T1000 (cell line): ENCODE data around the gene ZNF469.
"Not testable (repeated sequence)": the region's sequence is repeated elsewhere in the genome, so short reads cannot be mapped to it uniquely, and the experiment has no call there.

ENCODE experiments used
- DNase-seq: peaks from one replicate; lab custom pipeline; 2025; ENCODE audit warnings: mixed read lengths; lab: John Stamatoyannopoulos, UW

The ZNF469 gene

DNA sequence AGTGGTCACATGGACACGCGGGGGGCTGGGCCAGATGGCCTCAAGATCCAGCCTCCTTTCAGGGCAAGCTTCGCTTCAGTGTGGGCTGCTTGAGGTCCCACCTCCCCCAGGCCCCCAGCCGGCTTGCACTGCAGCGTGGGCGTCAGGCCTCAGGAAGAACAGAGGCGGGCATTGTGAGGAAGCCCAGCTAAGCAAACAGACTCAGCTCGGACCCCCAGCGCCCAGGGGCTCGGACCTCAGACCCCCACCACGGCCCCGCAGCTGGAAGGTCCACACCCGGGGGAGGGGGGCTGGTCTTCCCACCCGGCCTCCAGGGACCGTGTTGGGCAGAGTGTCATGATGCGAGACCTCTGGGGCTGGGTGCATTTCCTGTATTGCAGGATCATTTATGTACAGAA lies 24.7 kb upstream of the ZNF469 start:
- no peak for DNase-seq

DNA sequence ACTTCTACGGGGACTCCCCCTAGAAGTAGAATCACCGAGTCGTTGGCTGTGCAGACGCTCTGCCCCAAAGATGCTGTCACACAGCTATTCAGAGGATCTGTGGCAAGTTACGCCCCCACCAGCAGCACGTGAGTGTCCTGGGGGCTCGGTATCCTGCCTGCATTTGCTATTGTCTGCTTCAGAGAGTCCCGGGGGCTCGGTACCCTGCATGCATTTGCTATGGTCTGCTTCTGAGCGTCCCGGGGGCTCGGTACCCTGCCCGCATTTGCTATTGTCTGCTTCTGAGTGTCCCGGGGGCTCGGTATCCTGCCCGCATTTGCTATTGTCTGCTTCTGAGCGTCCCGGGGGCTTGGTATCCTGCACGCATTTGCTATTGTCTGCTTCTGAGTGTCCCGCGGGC lies 23.8 kb upstream of the ZNF469 start:
- no peak for DNase-seq

DNA sequence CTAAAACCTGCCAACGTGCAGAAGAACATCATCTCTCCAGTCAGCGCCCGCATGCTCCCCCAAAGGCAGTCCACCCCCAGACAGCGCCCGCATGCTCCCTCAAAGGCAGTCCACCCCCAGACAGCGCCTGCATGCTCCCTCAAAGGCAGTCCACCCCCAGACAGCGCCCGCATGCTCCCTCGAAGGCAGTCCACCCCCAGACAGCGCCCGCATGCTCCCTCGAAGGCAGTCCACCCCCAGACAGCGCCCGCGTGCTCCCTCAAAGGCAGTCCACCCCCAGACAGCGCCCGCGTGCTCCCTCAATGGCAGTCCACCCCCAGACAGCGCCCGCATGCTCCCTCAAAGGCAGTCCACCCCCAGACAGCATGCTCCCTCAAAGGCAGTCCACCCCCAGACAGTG lies 22.4 kb upstream of the ZNF469 start:
- DNase-seq, result not testable (repeated sequence)

DNA sequence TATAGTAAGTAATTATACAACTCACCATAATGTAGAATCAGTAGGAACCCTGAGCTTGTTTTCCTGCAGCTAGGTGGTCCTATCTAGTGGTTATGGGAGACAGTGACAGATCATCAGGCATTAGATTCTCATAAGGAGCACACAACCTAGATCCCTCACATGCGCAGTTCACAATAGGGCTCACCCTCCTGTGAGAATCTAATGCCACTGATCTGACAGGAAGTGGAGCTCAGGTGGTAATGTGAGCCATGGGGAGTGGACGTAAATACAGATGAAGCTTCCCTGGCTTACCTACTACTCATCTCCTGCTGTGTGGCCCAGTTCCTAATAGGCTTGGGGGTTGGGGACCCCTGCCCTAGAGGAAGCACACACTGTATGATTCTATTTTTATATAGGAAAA lies 21.8 kb upstream of the ZNF469 start:
- no peak for DNase-seq

DNA sequence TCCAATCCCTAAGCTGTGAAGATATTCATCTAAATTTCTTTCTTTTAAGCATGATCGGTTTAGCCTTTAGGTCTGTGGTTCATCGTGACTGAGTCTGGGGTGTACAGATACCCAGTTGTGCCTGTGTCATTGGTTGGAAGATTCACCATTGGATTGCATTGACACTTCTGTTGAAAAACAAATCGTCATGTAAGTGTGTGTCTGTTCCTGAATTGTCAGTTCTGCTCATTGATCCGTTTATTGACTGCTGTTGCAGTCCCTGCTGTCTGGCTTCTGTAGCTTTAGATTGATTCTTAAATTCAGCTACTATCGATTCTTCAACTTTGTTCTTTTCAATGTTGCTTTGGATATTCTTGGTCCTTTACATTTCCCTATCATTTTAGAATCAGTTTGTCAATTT lies 21.0 kb upstream of the ZNF469 start:
- no peak for DNase-seq

DNA sequence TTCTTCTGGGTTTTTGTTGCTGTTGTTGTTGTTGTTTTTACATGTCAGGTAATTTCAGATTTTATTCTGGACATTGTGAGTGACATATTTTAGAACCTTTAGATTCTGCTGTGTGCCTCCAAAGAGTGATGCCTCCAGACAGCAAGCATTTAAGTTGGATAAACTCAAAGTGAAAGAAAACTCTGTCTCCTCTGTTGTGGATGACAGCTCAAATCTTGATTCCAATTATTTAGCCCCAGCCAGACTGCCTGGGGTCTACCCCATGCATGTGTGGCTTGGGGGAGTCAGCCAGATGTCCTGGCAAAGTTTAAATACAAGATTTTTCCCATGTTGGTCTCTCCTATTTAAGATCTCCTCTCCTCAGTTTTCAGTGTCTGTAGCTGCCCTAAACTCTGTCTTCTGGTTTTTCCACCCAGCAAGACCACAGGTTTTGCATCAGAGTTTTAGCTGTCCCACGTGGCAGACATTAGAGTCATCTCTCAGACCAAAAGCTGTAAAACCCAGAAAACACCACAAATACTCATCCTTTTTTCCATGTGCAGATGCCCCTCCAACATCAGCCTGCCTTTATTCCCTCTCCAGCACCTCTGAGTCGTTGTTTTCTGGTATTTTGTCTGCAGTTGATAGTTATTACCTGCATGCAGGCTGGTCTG lies 19.4 kb upstream of the ZNF469 start:
- DNase-seq, result no peak

DNA sequence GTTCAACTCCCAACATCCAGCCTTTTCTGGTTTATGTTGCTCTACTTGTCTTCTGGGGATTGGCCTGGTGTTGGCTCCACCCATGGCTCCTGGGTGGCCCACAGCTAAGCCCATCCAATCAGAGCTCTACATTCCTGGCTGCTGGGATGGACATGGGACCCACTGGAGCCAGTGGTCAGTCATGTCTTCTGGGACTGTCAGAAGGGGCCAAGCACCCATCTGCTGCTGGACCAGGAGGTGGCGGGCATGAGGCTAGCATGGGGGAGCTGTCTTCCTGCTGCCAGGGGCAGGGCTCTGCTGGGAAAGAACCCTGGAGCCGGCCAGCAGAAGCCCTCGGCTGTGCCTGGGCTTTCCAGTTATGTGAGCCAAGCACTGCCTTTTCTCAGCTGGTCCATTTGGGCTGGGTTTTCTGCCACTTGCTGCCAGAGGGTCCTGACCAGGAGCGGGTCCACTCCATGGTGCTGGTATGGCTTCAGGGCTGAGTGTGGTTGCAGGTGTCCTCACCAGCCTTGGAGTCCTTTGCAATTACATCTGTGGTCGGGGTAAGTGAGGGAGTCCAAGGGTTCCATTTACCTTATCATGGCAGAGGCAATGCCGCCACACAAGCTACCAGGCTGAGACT lies 17.4 kb upstream of the ZNF469 start:
- no peak for DNase-seq

DNA sequence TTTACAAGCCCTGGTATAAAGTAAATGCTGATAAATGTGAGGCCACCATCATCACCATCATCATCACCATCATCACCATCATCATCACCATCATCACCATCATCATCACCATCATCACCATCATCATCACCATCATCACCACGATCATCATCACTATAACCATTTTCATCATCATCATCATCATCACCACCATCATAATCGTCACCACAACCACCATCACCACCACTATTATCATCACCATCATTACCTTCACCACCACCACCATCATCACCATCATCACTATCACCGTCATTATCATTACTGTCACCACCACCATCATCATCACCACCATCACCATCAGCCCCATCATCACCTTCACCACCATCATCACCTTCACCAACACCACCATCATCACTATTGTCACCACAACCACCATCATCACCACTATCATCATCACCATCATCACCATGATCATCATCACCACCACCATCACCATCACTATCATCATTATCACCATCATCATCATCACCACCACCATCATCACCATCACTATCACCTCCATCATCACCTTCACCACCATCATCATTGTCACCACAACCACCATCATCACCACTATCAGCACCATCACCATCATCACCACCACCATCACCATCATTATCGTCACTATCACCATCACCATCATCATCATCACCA lies 16.6 kb upstream of the ZNF469 start:
- DNase-seq, result no peak

DNA sequence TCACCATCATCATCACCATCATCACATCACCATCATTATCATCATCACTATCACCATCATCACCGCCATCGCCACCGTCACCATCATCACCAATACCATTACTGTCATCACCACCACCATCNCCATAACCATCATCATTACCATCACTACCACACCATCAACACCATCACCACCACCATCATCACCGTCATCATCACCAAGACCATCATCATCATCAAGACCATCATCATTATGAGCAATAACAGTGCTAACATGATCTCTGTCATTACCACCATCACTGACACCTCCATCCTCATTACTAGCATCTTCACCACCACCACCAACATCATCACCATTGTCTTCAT lies 16.1 kb upstream of the ZNF469 start:
- no peak for DNase-seq

DNA sequence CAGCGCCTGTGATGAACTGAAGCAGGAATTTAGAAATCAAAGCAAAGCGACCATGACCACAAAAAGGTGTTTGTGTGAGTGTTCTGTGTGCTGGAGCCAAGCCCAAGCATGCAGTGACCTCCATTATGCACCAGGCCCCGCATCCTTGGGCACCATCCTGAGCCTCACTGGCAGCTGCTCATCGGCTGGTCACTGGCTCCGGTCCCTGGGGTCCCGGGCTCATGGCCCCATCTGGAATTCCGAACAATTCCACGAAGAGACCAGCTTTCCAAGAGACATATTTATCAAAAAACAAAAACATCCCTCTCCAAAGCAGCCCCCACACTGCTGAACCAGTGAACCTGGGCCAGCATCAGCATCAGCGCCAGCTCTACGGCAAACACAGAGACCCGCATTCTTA lies 15.2 kb upstream of the ZNF469 start:
- no peak for DNase-seq

DNA sequence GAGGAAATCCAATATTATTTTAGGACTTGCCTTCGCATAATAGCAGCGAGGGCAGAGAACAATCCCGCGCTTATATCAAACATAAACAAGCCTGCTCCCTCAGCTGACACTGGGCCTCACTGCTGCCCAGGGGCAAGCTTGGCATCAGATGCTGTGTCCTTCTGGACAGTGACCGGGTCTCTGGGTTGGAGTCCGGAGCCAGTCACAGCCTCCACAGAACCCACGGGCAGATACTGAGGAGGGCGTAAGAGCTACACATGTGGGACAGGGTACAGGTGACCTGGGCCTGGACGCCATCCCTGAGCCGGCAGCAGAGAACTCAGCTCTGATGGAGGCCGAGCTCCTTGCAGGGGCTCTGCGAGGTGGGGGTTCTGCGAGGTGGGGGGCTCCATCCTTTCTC lies 14.7 kb upstream of the ZNF469 start:
- no peak for DNase-seq

DNA sequence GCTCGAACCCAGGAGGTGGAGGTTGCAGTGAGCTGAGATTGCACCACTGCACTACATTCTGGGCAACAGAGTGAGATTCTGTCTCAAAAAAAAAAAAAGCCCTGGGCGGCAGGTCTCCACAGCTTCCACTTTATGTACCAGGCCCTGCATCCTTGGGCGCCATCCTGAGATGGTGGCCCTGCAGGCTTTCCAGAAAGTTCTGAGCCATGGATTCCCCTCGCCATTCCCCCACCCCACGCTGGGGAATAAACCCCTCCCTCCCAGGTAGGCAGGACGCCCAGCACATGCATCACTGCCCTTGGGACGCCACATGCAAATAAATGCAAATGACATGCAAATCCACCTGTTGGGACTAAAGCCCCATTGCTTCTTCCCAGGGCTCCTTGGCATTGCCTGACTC lies 13.8 kb upstream of the ZNF469 start:
- no peak for DNase-seq

DNA sequence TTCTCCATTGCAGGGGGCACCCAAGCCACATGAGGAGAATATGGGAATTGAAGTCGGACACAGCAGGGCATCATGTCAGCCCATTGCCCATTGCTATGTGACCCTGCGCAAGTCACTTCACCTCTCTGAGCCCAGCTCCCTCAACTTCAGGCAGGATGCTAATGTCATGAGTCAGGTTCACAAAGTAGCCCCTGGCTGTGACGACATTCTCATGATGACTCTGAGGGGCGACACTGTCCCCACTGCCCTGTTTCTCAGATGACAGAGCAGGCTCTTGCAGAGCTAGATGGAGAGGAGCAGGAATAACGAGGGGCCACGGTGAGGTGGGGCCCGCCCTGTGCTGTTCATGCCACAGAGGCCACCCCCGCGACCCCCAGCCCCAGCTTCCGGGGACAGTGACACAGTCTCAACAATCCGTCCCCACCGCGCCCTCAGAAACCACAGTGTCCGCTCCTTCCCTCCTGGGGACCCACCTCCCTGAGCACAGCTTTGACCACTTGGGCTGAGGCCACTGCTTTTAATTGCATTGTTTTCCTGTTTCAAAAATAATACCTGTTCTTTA lies 13.2 kb upstream of the ZNF469 start:
- no peak for DNase-seq

DNA sequence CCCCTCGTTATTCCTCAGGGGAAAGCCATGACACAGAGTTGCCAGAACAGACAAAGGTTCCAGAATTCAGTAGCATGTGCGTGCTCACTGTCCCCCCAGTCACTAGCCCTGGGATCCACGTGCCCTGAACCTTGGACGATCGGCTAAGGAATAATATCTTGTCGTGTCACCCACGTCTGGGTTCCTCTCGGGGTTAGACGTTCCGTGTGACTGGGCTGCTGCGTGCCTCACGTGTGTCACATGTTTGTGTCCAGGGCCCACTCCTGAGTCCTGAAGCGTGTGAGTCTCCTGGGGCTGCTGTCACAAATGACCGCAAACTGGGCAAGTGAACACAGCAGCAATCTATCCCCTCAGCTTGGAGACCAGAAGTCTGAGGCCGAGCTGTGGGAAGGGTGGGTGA lies 12.4 kb upstream of the ZNF469 start:
- DNase-seq, result no peak

DNA sequence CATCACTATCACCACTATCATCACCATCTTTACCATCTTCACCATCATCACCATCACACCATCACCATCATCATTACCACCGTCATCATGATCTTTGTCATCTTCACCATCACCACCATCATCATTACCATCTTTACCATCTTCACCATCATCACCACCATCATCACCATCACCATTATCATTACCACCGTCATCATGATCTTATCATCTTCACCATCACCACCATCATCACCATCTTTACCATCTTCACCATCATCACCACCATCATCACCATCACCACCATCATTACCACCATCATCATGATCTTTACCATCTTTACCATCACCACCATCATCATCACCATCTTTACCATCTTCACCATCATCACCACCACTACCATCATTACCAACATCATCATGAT lies 10.2 kb upstream of the ZNF469 start:
- no peak for DNase-seq

DNA sequence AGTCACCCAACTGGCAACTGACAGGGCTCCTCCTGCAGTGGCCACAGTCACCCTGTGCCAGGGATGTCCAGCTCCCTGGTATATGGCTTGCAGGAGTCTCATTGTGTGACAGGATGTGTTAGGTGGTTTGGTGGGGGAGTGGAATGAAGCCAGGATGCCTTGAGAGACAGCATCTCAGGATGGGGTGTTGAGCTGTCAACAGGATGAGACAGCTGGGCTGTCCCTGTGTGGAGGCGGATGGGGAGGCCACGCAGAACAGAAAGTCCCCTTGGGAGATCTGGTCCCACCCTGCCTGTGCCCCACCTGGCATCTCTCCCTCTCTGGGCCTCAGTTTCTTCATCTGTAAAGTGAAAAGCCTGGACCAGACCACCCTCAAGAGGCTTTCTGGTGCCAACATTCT lies 9.5 kb upstream of the ZNF469 start:
- no peak for DNase-seq

DNA sequence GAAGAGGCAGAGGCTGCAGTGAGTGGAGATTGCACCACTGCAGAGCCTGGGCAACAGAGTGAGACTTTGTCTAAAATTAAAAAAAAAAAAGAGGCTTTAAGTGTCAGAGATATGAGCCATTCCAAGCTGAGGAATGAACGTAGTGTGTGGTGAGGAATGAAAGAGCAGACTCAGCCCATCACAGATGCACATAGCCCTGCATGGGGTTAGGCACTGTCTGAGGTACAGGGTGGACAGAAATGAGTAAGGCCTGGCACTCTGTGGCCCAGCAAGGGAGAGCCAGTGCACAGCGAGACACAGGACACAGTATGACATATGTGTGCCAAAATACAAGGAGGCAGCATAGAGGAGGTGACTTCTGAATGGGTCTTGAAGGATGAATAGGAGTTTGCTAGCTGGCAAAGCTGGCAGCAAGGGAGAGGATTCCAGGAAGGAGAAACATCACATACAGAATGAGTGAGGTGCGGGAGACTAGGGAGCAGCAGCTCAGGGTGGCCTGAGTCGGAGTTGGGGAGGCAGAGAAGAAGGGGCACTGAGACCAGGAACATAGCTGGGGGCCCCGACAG lies 8.7 kb upstream of the ZNF469 start:
- no peak for DNase-seq

DNA sequence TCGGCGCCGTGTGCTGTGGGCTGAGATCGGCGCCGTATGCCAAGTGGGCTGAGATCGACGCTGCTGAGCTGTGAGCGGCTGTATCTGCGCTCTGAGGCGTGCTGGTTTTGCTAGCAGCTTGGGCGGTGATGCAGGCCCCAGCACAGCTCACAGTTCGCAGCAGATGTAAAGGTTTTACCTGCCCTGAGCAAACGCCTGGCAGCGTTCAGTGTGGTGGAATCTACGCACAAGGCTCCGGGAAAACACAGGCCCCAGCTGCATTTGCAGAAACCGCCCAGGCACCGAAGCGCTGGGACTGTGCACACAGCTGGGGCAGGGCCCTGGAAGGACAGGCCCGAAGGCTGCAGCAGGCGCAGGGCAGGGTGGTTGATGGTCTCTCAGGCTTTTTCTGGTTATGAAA lies 8.0 kb upstream of the ZNF469 start:
- no peak for DNase-seq

DNA sequence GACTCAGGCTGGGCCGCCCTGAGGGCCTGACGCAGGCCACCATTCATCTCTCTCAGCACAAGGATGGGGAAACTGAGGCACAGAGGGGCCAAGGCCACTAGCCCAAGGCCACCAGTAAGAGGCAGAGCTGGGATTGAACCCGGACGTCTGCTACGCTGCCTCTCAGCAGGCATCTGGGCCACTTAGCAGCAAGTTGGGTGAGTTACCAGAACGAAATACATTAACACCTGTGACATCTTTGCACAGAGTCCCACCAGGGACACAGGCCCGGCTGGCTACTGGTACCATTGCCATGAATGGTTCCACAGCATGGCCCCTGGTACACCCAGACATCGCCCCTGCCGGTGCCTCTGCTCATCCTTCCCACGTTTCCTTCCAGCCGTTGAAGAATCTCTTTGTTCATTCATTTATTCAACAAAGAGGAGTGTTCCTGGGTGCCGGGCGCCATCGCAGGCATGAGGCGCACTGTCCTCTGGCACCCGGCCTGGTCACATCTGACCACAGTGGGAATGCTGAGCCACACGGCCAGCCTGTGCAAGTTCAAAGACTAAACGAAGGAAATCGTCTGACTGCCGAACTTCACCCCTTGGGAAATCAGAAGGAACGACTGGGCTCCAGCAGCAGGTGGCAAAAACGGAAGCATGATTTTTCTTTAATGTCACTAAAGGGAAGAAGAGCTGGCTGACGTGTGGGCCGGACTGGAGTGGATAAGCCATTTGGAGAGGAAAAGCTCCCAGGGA lies 7.4 kb upstream of the ZNF469 start:
- no peak for DNase-seq

DNA sequence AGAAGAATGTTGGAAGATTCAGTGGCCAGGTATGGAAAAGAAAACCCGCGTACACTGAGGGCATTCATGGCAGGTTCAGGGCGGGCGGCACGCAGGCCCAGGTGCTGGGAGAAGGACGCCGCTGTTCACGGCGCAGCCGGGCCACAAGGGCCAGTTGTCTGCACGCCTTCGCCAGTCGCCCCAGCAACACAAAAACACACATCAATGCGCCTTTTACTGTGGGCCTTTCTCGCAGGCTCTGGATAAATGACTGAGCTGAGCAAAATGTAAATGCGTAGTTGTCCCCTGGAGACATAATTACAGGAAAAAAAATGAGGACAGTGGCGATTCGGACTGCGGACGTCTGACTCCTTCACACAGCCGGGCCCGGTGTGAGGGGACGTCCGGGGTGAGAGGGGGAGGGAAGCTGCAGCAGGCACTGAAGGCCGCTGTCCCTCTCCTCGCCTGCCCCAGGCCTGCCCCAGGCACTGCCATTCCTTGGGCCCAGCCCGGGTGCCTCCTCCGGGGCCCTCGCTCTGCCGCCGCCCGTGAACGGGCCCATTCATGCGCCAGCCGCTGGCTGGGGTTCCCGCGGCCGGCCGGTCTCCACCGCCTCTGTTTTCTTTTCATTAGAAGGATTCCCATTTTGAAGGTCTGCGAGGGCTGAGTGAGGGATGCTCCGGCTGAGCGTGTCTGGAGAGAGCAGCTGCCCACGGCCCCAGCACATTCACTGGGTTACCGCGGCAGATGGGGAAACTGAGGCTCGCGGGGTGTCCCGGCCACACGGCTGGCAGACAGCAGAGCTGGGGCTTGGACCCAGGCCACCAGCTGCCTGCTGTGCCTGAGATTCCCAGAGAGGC lies 6.5 kb upstream of the ZNF469 start:
- DNase-seq, result no peak
